Measurements from ENCODE around the gene NLGN1.

GRCh38 chr3:173429076-173429475 is 31.5 kb downstream of the NLGN1 start:
- TF ChIP-seq REST (IDR thresholded peaks at IDR 0.05; ENCODE audit: insufficient read depth in 1 of 2, low read depth in 2 of 2, low read length in 1 of 2) (no peak), SIN3A (IDR thresholded peaks at IDR 0.05; ENCODE audit: borderline replicate concordance, insufficient read depth, low read depth, low read length) (no peak), POLR2AphosphoS5 (IDR thresholded peaks at IDR 0.05; ENCODE audit: low read depth, low read length) (no peak), TCF7L2 (IDR thresholded peaks at IDR 0.05; ENCODE audit: low read depth, low read length) (no peak)
- TF ChIP-seq, protein P1, sequence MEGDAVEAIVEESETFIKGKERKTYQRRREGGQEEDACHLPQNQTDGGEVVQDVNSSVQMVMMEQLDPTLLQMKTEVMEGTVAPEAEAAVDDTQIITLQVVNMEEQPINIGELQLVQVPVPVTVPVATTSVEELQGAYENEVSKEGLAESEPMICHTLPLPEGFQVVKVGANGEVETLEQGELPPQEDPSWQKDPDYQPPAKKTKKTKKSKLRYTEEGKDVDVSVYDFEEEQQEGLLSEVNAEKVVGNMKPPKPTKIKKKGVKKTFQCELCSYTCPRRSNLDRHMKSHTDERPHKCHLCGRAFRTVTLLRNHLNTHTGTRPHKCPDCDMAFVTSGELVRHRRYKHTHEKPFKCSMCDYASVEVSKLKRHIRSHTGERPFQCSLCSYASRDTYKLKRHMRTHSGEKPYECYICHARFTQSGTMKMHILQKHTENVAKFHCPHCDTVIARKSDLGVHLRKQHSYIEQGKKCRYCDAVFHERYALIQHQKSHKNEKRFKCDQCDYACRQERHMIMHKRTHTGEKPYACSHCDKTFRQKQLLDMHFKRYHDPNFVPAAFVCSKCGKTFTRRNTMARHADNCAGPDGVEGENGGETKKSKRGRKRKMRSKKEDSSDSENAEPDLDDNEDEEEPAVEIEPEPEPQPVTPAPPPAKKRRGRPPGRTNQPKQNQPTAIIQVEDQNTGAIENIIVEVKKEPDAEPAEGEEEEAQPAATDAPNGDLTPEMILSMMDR (IDR thresholded peaks at IDR 0.05), result no peak

Data from Panc1 (cell line).